ENCODE data around the gene PIP.
"Not testable (repeated sequence)": the region's sequence is repeated elsewhere in the genome, so short reads cannot be mapped to it uniquely, and the experiment has no call there.

Gene PIP

GRCh38 chr7:143131781-143132180 lies at the start of gene PIP:
Gene PIP, plus strand, starts transcription at chr7:143132077. Its CDS starts 40 bp downstream, at chr7:143132117.
- no peak for DNase-seq

GRCh38 chr7:143085109-143085508 lies 46.8 kb upstream of the PIP start:
- no peak for DNase-seq

- not testable (repeated sequence) for DNase-seq
Observed at GRCh38 chr7:143085610-143086009, 46.3 kb upstream of the PIP start.

- not testable (repeated sequence) for DNase-seq
Observed at GRCh38 chr7:143088549-143089231, 43.2 kb upstream of the PIP start.

GRCh38 chr7:143096146-143096545 lies 35.7 kb upstream of the PIP start:
- no peak for DNase-seq

GRCh38 chr7:143099579-143099978 lies 32.3 kb upstream of the PIP start:
- DNase-seq: not testable (repeated sequence)

- DNase-seq: no peak
Observed at GRCh38 chr7:143104759-143105158, 27.1 kb upstream of the PIP start.

- DNase-seq: not testable (repeated sequence)
Observed at GRCh38 chr7:143108019-143108418, 23.9 kb upstream of the PIP start.

- DNase-seq: no peak
Observed at GRCh38 chr7:143117395-143117794, 14.5 kb upstream of the PIP start.

- no peak for DNase-seq
Observed at GRCh38 chr7:143120691-143121405, 11.0 kb upstream of the PIP start.

- DNase-seq: not testable (repeated sequence)
Observed at GRCh38 chr7:143123326-143123725, 8.6 kb upstream of the PIP start.

- no peak for DNase-seq
Observed at GRCh38 chr7:143126146-143126545, 5.7 kb upstream of the PIP start.

GRCh38 chr7:143129051-143129450 lies 2.8 kb upstream of the PIP start:
- DNase-seq: no peak

- DNase-seq: no peak
Observed at GRCh38 chr7:143129477-143129876, 2.4 kb upstream of the PIP start.

- DNase-seq: no peak
Observed at GRCh38 chr7:143130541-143130940, 1.3 kb upstream of the PIP start.

- no peak for DNase-seq
Observed at GRCh38 chr7:143147070-143147469, 15.2 kb downstream of the PIP start.

- DNase-seq: no peak
Observed at GRCh38 chr7:143148050-143148449, 16.2 kb downstream of the PIP start.

- no peak for DNase-seq
Observed at GRCh38 chr7:143148651-143149050, 16.8 kb downstream of the PIP start.

- DNase-seq: not testable (repeated sequence)
Observed at GRCh38 chr7:143150696-143151095, 18.8 kb downstream of the PIP start.

GRCh38 chr7:143158617-143159016 lies 26.7 kb downstream of the PIP start:
- DNase-seq: not testable (repeated sequence)

- DNase-seq: no peak
Observed at GRCh38 chr7:143171697-143172096, 39.8 kb downstream of the PIP start.

- no peak for DNase-seq
Observed at GRCh38 chr7:143172354-143172753, 40.5 kb downstream of the PIP start.

- no peak for DNase-seq
Observed at GRCh38 chr7:143176128-143176527, 44.3 kb downstream of the PIP start.

GRCh38 chr7:143177374-143178119 lies 45.7 kb downstream of the PIP start:
- DNase-seq: no peak
